Measurements from ENCODE around the gene B4GALT6.

GRCh38 chr18:31655354-31655753 lies 29.0 kb downstream of the B4GALT6 start:
- TF ChIP-seq CTCF (IDR thresholded peaks at IDR 0.05; ENCODE audit: low read depth, low read length, poor library complexity, severe bottlenecking): no peak
- no peak for TF ChIP-seq EZH2phosphoT487 (IDR thresholded peaks at IDR 0.05; ENCODE audit: borderline replicate concordance, low read length)
